Keratinocyte (primary cell): ENCODE measurements around the gene DNAJB13. TPM values are rescaled to one million over a fixed set of nuclear protein-coding genes. Genes with fewer than 3 reads are reported as not detected.

ENCODE experiments used
- DNase-seq: peaks from one replicate; pipeline ENCODE4 v3.0.0-alpha.2; 2011; ENCODE audit warnings: low read depth, missing footprints, low spot score
- FAIRE-seq: peaks from 2 replicates; lab custom pipeline; 2011; peaks lifted over from hg19 to GRCh38; lab: Jason Lieb, UNC
- H2AFZ ChIP-seq: 2 replicates; pipeline ENCODE4 v1.6.0; 2012; ENCODE audit warnings: low read length, control low read depth, inconsistent platforms; ENCODE audit not compliant: control insufficient read depth
- H3K27ac ChIP-seq: 2 replicates; pipeline ENCODE4 v1.5.1; 2011; ENCODE audit warnings: low read length; ENCODE audit not compliant: control insufficient read depth, insufficient read depth
- H3K27me3 ChIP-seq: 3 replicates; pipeline ENCODE4 v1.6.0; 2011; ENCODE audit warnings: low read length; ENCODE audit not compliant: control insufficient read depth, insufficient read depth; ENCODE audit errors: extremely low read depth
- H3K36me3 ChIP-seq, 2 experiments: 2 replicates in 1 of 2; 3 replicates in 1 of 2; pipeline ENCODE4 v1.5.1; 2011; ENCODE audit warnings: low read length in 2 of 2, mild to moderate bottlenecking in 1 of 2; ENCODE audit not compliant: control insufficient read depth in 2 of 2, insufficient read depth in 2 of 2; ENCODE audit errors: extremely low read depth in 1 of 2
- H3K4me1 ChIP-seq: 3 replicates; pipeline ENCODE4 v1.5.1; 2011; ENCODE audit warnings: low read length; ENCODE audit not compliant: control insufficient read depth, insufficient read depth; ENCODE audit errors: extremely low read depth
- H3K4me2 ChIP-seq: 3 replicates; pipeline ENCODE4 v1.6.0; 2011; ENCODE audit warnings: low read depth, low read length; ENCODE audit not compliant: control insufficient read depth, insufficient read depth; ENCODE audit errors: extremely low read depth
- H3K4me3 ChIP-seq, 3 experiments: fragments of 200-600 bp in 1 of 3; sonication (generic) in 1 of 3; 2 replicates in 2 of 3; 3 replicates in 1 of 3; pipeline ENCODE4 v1.5.1; 2011 to 2016; ENCODE audit warnings: low read length in 3 of 3, mild to moderate bottlenecking in 3 of 3, control low read depth in 2 of 3, inconsistent platforms in 1 of 3, low read depth in 1 of 3, mixed read lengths in 1 of 3, mixed run types in 1 of 3, moderate library complexity in 1 of 3; ENCODE audit not compliant: control insufficient read depth in 2 of 3, insufficient read depth in 2 of 3; ENCODE audit errors: extremely low read depth in 1 of 3
- H3K79me2 ChIP-seq: 2 replicates; pipeline ENCODE4 v1.6.0; 2012; ENCODE audit warnings: low read length; ENCODE audit not compliant: control insufficient read depth, insufficient read depth
- H3K9ac ChIP-seq: 3 replicates; pipeline ENCODE4 v1.6.0; 2011; ENCODE audit warnings: low read length; ENCODE audit not compliant: control insufficient read depth, insufficient read depth; ENCODE audit errors: extremely low read depth
- H3K9me1 ChIP-seq: 3 replicates; pipeline ENCODE4 v1.6.0; 2011; ENCODE audit warnings: low read length; ENCODE audit not compliant: control insufficient read depth, insufficient read depth; ENCODE audit errors: extremely low read depth
- H3K9me3 ChIP-seq: 2 replicates; pipeline ENCODE4 v1.5.1; 2012; ENCODE audit warnings: low read depth, low read length; ENCODE audit not compliant: control insufficient read depth
- H4K20me1 ChIP-seq: 3 replicates; pipeline ENCODE4 v1.6.0; 2011; ENCODE audit warnings: low read length; ENCODE audit not compliant: control insufficient read depth, insufficient read depth; ENCODE audit errors: extremely low read depth
- CTCF ChIP-seq, 3 experiments: IDR thresholded peaks in 1 of 3; conservative IDR thresholded peaks in 1 of 3; optimal IDR thresholded peaks in 1 of 3; 2 replicates in 2 of 3; 3 replicates in 1 of 3; pipeline versions ENCODE3 to v1.5.1; 2011; ENCODE audit warnings: low read length in 3 of 3, mild to moderate bottlenecking in 3 of 3, moderate library complexity in 2 of 3, control low read depth in 1 of 3, inconsistent platforms in 1 of 3; ENCODE audit not compliant: insufficient read depth in 2 of 3; ENCODE audit errors: extremely low read depth in 1 of 3
- EZH2 ChIP-seq: IDR thresholded peaks from one replicate; pipeline ENCODE4 v1.6.1; 2012; ENCODE audit warnings: inconsistent platforms, mild to moderate bottlenecking, low read length, moderate library complexity
- dilution Hi-C: fragments of 300-500 bp; cut with MboI; formaldehyde crosslinking; loops from one replicate; pipeline ENCODE4 v1.7.0; 2020; ENCODE audit warnings: low sequenced_read_pairs; ENCODE audit not compliant: extremely low pct_ligation_motif_present
- polyA plus RNA-seq, 5 experiments: library from polyadenylated mRNA; depleted of rRNA in 3 of 5; stranded (reverse) in 3 of 5; stranded (forward) in 1 of 5; unstranded in 1 of 5; fragments of >200 nt; gene quantifications; 1 replicate in 1 of 5; 2 replicates in 3 of 5; 3 replicates in 1 of 5; pipeline versions ENCODE4 v1.2.1 to v1.2.3, GENCODE V29; 2011 to 2012; ENCODE audit warnings: missing spikeins in 2 of 5, low read depth in 1 of 5, low replicate concordance in 1 of 5

Gene DNAJB13
- polyA plus RNA-seq, 1 donor (not counting 4 experiments of a cell fraction or from before 2014, with no cell fraction given) = 0.09 TPM

- no peaks in the 10 kb centered on the region for H3K9me1 ChIP-seq
- no peaks in the 10 kb centered on the region for H3K27me3 ChIP-seq
- H3K4me2 ChIP-seq = no peak overlapping the region
- H3K9me3 ChIP-seq = no peaks in the 10 kb centered on the region
- FAIRE-seq (no peak), DNase-seq (no peak)
- dilution Hi-C loops = no loop called here
- H4K20me1 ChIP-seq = no peaks in the 10 kb centered on the region
- no peak overlapping the region for H2AFZ ChIP-seq
- TF ChIP-seq CTCF (optimal IDR thresholded peaks at IDR 0.05 in 1 of 3, IDR thresholded peaks at IDR 0.05 in 1 of 3, conservative IDR thresholded peaks at IDR 0.05 in 1 of 3; ENCODE audit: extremely low read depth in 1 of 3, insufficient read depth in 2 of 3, low read length in 3 of 3) (no peak), EZH2 (no peak)
- H3K79me2 ChIP-seq = no peaks in the 10 kb centered on the region
- no peak overlapping the region for H3K4me3 ChIP-seq
- H3K4me1 ChIP-seq = no peaks in the 10 kb centered on the region
- no peak overlapping the region for H3K27ac ChIP-seq
- H3K9ac ChIP-seq = no peak overlapping the region
- H3K36me3 ChIP-seq = peaks cover 0 to 4% of the 10 kb centered on the region in 2 experiments
Measured at GRCh38 chr11:74006743-74007304, 56.0 kb downstream of the DNAJB13 start.

GRCh38 chr11:74007691-74008372 lies 57.0 kb downstream of the DNAJB13 start:
- Histone ChIP-seq H3K4me2 (no peak overlapping the region), H3K36me3 (peaks cover 0 to 2% of the 10 kb centered on the region in 2 experiments), H4K20me1 (no peaks in the 10 kb centered on the region), H3K27ac (no peak overlapping the region), H3K79me2 (no peaks in the 10 kb centered on the region), H3K4me1 (no peaks in the 10 kb centered on the region), H3K9me3 (no peaks in the 10 kb centered on the region), H3K9ac (no peak overlapping the region), H3K4me3 (no peak overlapping the region), H2AFZ (no peak overlapping the region), H3K27me3 (no peaks in the 10 kb centered on the region), H3K9me1 (no peaks in the 10 kb centered on the region)
- TF ChIP-seq CTCF (optimal IDR thresholded peaks at IDR 0.05 in 1 of 3, IDR thresholded peaks at IDR 0.05 in 1 of 3, conservative IDR thresholded peaks at IDR 0.05 in 1 of 3; ENCODE audit: extremely low read depth in 1 of 3, insufficient read depth in 2 of 3, low read length in 3 of 3) = no peak
- no peak for TF ChIP-seq EZH2
- no peak for DNase-seq
- no peak for FAIRE-seq
- dilution Hi-C loops = no loop called here
